ENCODE data around the gene OTUD5. TPM values are rescaled to one million over a fixed set of nuclear protein-coding genes. Genes with fewer than 3 reads are reported as not detected.
A peak's percentile ranks its signal among the peaks of the same experiment; 100 is the strongest.

The OTUD5 gene
- total RNA-seq, 1 experiment from 2014 or later, result 59.5 TPM

DNA sequence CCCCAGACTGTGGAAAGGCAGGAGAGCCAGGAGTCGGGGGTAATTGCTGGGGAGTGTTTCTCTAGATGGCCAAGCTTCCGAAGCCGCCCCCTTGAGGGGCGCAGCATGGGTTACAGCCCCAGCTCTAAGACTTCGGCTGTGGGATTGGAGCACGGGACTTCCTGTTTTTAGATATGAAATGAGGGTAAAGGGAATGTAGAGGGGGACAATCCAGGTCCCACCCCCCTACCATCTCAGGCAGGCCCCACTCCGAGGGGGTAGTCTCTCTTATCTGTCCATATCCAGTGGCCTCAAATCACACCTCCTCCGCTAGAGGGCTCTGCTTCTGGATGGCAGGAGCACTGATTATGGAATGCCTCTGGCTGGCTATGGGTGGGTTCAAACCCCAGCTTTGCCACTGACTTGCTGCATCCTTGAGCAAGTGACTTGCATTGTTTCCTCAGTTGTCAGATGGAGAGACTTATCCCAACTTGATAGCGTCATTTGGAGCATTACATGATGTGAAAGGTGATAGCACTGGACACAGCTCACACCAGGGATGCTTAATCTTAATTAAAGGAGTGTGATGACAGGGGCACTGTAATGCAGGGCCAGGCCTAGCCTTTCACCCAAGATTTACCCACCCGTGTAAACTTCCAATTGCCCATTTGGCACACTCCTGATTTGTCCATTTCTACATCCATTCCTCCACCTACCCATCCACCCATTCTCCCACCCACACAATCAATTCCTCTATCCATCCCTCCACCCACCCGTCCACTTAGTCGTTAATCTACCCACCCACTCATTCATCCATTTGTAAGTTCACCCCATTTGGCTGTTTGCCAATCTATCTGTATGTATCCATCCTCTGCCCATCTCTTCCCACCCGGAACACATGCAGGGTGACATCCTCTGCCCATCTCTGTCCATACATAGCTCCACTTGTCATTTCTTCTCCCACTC is 15.1 kb upstream of the OTUD5 start:
- Histone ChIP-seq H3K9me3 (ENCODE audit: control insufficient read depth, insufficient read depth, low read depth, low read length) (no peaks in the 10 kb centered on the region), H3K4me3 (ENCODE audit: low read depth in 2 of 2, low read length in 2 of 2) (peak overlapping the region; percentile 40 to 70), H3K27me3 (ENCODE audit: control insufficient read depth, insufficient read depth, low read length) (no peaks in the 10 kb centered on the region), H3K27ac (ENCODE audit: low read length) (peak overlapping the region; percentile 68), H3K36me3 (ENCODE audit: control insufficient read depth, insufficient read depth, low read length) (no peaks in the 10 kb centered on the region), H3K4me1 (ENCODE audit: control insufficient read depth, insufficient read depth, low read length) (no peaks in the 10 kb centered on the region)
- no peak; the same call in 1 of the 2 replicates for TF ChIP-seq POLR2AphosphoS5 (IDR thresholded peaks at IDR 0.05; ENCODE audit: low read depth, low read length)
- TF ChIP-seq, protein P1, sequence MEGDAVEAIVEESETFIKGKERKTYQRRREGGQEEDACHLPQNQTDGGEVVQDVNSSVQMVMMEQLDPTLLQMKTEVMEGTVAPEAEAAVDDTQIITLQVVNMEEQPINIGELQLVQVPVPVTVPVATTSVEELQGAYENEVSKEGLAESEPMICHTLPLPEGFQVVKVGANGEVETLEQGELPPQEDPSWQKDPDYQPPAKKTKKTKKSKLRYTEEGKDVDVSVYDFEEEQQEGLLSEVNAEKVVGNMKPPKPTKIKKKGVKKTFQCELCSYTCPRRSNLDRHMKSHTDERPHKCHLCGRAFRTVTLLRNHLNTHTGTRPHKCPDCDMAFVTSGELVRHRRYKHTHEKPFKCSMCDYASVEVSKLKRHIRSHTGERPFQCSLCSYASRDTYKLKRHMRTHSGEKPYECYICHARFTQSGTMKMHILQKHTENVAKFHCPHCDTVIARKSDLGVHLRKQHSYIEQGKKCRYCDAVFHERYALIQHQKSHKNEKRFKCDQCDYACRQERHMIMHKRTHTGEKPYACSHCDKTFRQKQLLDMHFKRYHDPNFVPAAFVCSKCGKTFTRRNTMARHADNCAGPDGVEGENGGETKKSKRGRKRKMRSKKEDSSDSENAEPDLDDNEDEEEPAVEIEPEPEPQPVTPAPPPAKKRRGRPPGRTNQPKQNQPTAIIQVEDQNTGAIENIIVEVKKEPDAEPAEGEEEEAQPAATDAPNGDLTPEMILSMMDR (IDR thresholded peaks at IDR 0.05), result peak; percentile 88
- ChIA-PET CTCF (no interaction called here), POLR2A (interaction anchor here (1.0 kb wide), 1 partner anchor 30 kb away, joined by 3 read pairs; the partner anchor contains the start of gene GRIPAP1)
- in situ Hi-C loops (cut with HindIII; ENCODE audit: low pct_unique_long_range_greater_than_20kb, low sequenced_read_pairs) (no loop called here), intact Hi-C loops (cut with micrococcal nuclease; ENCODE audit: unreplicated experiment) (loop anchor here (10.0 kb wide), 1 partner anchor 72 kb away; the partner anchor contains the start of gene TFE3)
- DNase-seq (ENCODE audit: low read depth, low spot score) (no peak), ATAC-seq (peak; percentile 71)
- no TSS peak for BruUV-seq (replicated peaks)

DNA sequence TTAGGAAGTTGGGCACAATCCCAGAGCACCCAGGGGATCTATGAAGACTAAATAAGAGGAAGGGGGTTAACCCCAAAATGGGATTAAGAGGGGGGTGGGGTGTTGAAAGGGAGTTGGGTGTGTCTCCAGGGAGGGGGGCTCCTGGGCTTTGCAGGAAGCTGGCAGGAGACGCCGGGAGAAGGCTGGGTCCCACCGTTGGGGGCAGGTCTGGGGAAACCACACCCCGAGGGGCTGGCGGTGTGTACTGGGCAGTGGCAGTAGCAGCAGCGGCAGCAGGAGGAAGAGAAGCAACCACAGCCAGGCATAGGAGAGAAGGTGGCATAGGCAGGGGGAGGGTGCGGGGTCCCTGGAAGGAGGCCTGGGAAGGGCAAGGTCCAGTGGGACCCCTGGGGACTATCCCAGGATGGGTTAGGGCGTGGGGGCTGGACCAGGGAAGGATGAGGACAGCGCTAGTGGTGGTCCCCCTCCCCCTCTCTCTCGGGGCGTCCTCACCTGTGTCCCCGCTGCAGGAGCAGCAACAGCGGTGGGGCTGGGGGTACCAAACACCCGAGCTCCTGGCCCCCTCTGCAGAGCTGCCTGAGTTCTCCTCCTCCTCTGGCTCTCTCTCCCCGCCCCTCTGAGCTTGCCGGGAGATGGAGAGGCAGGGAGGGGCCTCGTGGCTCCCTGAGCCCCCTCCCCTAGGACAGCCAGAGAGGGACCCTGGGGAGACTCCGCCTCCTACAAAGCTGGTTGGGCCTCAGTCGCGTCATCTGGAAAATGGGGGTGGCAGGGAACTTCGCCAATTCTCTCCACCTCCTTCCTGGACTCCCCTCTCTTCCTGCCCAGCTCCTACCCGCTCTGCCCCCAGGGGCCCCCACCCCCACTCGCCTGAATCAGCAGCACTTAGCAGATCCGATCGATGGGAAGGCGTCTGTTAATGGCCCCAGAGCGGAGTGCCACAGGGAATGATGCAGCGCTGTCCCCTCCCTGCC is 14.1 kb upstream of the OTUD5 start, which contains the start of gene KCND1:
Gene KCND1, minus strand, starts transcription at position 596 of the 971 bp plus-strand sequence. CDS start 1,573 bp downstream, outside the sequence.
- intact Hi-C loops (cut with micrococcal nuclease; ENCODE audit: unreplicated experiment), result loop anchor here (10.0 kb wide), 1 partner anchor 73 kb away; the partner anchor contains the start of gene TFE3
- peak within 1 kb of the TSS; percentile 68 for H3K27ac ChIP-seq (ENCODE audit: low read length)
- peak; percentile 76 for ATAC-seq
- in situ Hi-C loops (cut with HindIII; ENCODE audit: low pct_unique_long_range_greater_than_20kb, low sequenced_read_pairs), result no loop called here
- no peaks in the 10 kb centered on the region for H3K4me1 ChIP-seq (ENCODE audit: control insufficient read depth, insufficient read depth, low read length)
- no peaks in the 10 kb centered on the region for H3K9me3 ChIP-seq (ENCODE audit: control insufficient read depth, insufficient read depth, low read depth, low read length)
- no peaks in the 10 kb centered on the region for H3K36me3 ChIP-seq (ENCODE audit: control insufficient read depth, insufficient read depth, low read length)
- peak within 1 kb of the TSS; percentile 40 to 70 for H3K4me3 ChIP-seq (ENCODE audit: low read depth in 2 of 2, low read length in 2 of 2)
- no TSS peak for BruUV-seq (replicated peaks)
- DNase-seq (ENCODE audit: low read depth, low spot score), result no peak
- no peaks in the 10 kb centered on the region for H3K27me3 ChIP-seq (ENCODE audit: control insufficient read depth, insufficient read depth, low read length)
- TF ChIP-seq, protein P2, sequence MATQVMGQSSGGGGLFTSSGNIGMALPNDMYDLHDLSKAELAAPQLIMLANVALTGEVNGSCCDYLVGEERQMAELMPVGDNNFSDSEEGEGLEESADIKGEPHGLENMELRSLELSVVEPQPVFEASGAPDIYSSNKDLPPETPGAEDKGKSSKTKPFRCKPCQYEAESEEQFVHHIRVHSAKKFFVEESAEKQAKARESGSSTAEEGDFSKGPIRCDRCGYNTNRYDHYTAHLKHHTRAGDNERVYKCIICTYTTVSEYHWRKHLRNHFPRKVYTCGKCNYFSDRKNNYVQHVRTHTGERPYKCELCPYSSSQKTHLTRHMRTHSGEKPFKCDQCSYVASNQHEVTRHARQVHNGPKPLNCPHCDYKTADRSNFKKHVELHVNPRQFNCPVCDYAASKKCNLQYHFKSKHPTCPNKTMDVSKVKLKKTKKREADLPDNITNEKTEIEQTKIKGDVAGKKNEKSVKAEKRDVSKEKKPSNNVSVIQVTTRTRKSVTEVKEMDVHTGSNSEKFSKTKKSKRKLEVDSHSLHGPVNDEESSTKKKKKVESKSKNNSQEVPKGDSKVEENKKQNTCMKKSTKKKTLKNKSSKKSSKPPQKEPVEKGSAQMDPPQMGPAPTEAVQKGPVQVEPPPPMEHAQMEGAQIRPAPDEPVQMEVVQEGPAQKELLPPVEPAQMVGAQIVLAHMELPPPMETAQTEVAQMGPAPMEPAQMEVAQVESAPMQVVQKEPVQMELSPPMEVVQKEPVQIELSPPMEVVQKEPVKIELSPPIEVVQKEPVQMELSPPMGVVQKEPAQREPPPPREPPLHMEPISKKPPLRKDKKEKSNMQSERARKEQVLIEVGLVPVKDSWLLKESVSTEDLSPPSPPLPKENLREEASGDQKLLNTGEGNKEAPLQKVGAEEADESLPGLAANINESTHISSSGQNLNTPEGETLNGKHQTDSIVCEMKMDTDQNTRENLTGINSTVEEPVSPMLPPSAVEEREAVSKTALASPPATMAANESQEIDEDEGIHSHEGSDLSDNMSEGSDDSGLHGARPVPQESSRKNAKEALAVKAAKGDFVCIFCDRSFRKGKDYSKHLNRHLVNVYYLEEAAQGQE (IDR thresholded peaks at IDR 0.05; ENCODE audit: insufficient read depth in 1 of 2, low read depth in 2 of 2, low read length in 1 of 2), result no peak
- TF ChIP-seq TCF7L2 (IDR thresholded peaks at IDR 0.05; ENCODE audit: low read depth, low read length), result no peak
- no peak; the same call in 1 of the 2 replicates for TF ChIP-seq POLR2AphosphoS5 (IDR thresholded peaks at IDR 0.05; ENCODE audit: low read depth, low read length)
- TF ChIP-seq, protein P1 (IDR thresholded peaks at IDR 0.05), result no peak
- no peak for TF ChIP-seq SIN3A (IDR thresholded peaks at IDR 0.05; ENCODE audit: borderline replicate concordance, insufficient read depth, low read depth, low read length)
- CTCF ChIA-PET, result no interaction called here
- POLR2A ChIA-PET, result interaction anchor here (0.5 to 1.0 kb wide), 2 partner anchors 22 to 30 kb away, joined by 3 to 8 read pairs; partner anchors contain the start of gene GRIPAP1

Data from Panc1 (cell line).